Adrenal gland (tissue), 12 donors: ENCODE measurements around the gene SUSD3. TPM values are rescaled to one million over a fixed set of nuclear protein-coding genes. Genes with fewer than 3 reads are reported as not detected.
A peak's percentile ranks its signal among the peaks of the same experiment; 100 is the strongest.

Experiments used
- DNase-seq, 7 donors: peaks; one replicate each; pipeline ENCODE4 v3.0.0-alpha.2; 2019 to 2020
- H3K27ac ChIP-seq, 5 donors: fragments of 200-600 bp; sonication (generic) in 4 of 5; 1 replicate in 3 of 5; 2 replicates in 2 of 5; pipeline versions ENCODE4 v1.5.1 to v1.8.0; 2016 to 2020; ENCODE audit warnings: mild to moderate bottlenecking in 1 of 5
- H3K27me3 ChIP-seq: fragments of 200-600 bp; 2 replicates; pipeline ENCODE4 v1.8.0; 2021
- H3K36me3 ChIP-seq, 2 donors: fragments of 200-600 bp; replicated peaks in 1 of 2; 1 replicate in 1 of 2; 2 replicates in 1 of 2; pipeline versions ENCODE4 v1.5.1 to v1.8.0; 2018 to 2022
- H3K4me1 ChIP-seq, 2 donors: fragments of 200-600 bp; replicated peaks in 1 of 2; 1 replicate in 1 of 2; 2 replicates in 1 of 2; pipeline versions ENCODE4 v1.5.1 to v1.8.0; 2018 to 2021
- H3K4me3 ChIP-seq, 4 donors: fragments of 200-600 bp; sonication (generic) in 3 of 4; one replicate each; pipeline ENCODE4 v1.5.1; 2016 to 2018
- H3K9me3 ChIP-seq, 3 donors: fragments of 200-600 bp; sonication (generic) in 1 of 3; replicated peaks in 1 of 3; 1 replicate in 2 of 3; 2 replicates in 1 of 3; pipeline versions ENCODE4 v1.5.1 to v1.8.0; 2016 to 2021
- POLR2A ChIP-seq, 2 donors: fragments of 450-650 bp; IDR thresholded peaks; one replicate each; pipeline ENCODE4 v1.6.1; 2017; ENCODE audit warnings: antibody characterized with exemption in 2 of 2, mild to moderate bottlenecking in 2 of 2, moderate library complexity in 1 of 2
- WGBS, 4 donors: extraction: QIAGEN DNeasy Blood & Tissue Kit in 2 of 4; methylation state at CpG; one replicate each; pipeline versions ENCODE4 v1.1.5 to v1.1.7; 2013 to 2017; 5-methylcytosine and 5-hydroxymethylcytosine counted together
- intact Hi-C, 2 donors: fragments of 100-400 bp; cut with DNase I; formaldehyde crosslinking; loops; one replicate each; pipeline versions ENCODE4 v1.14.1 to v1.15.0; 2022 to 2023
- polyA plus RNA-seq, 3 donors: library from polyadenylated mRNA; stranded (reverse); fragments of 200-250 nt in 2 of 3; fragments of 350-450 nt in 1 of 3; fragmentation: Illumina TruSeq in 1 of 3; extraction: RNeasy Lipid Tissue Mini Kit (QIAGEN cat#74804) in 1 of 3; gene quantifications; one replicate each; pipeline ENCODE4 v1.2.3, GENCODE V29; 2013 to 2014
- total RNA-seq, 9 donors: library from RNA; depleted of rRNA in 4 of 9; stranded (reverse); fragments of >200 nt in 4 of 9; fragments of 120-200 nt in 1 of 9; fragmentation: NEBNext Ultra II Directional in 1 of 9; extraction: Animal tissue kit (Norgen Biotek cat#: 25700) in 1 of 9; gene quantifications; one replicate each; pipeline versions ENCODE4 v1.1.0 to v1.2.4, GENCODE V29; 2013 to 2023
- TF ChIP-seq, protein P1 (sequence below), 6 experiments: fragments of 450-650 bp in 4 of 6; fragments of 200-600 bp in 2 of 6; sonication (generic) in 1 of 6; IDR thresholded peaks; 1 replicate in 5 of 6; 2 replicates in 1 of 6; pipeline versions ENCODE4 v1.5.1 to v1.8.0; 2016 to 2021; ENCODE audit warnings: antibody characterized with exemption in 6 of 6, mild to moderate bottlenecking in 2 of 6, moderate library complexity in 1 of 6
- donor health status: healthy with polysubstance abuse.
- donor health status: Bipolar disorder and iron deficiency.
- donor health status: DM: yes; HTN: yes; CAD: no.
- donor health status: DM: no; HTN: no; CAD: no.
- donor health status: DM: no; HTN: no; CAD: no.
- donor health status: DM: yes; HTN: yes; CAD: no.

The SUSD3 gene
- total and polyA plus RNA-seq, 12 donors, result 0.60 to 4.9 (median 2.7) TPM

- TF ChIP-seq POLR2A (IDR thresholded peaks at IDR 0.05), result no peak
- TF ChIP-seq, protein P1, sequence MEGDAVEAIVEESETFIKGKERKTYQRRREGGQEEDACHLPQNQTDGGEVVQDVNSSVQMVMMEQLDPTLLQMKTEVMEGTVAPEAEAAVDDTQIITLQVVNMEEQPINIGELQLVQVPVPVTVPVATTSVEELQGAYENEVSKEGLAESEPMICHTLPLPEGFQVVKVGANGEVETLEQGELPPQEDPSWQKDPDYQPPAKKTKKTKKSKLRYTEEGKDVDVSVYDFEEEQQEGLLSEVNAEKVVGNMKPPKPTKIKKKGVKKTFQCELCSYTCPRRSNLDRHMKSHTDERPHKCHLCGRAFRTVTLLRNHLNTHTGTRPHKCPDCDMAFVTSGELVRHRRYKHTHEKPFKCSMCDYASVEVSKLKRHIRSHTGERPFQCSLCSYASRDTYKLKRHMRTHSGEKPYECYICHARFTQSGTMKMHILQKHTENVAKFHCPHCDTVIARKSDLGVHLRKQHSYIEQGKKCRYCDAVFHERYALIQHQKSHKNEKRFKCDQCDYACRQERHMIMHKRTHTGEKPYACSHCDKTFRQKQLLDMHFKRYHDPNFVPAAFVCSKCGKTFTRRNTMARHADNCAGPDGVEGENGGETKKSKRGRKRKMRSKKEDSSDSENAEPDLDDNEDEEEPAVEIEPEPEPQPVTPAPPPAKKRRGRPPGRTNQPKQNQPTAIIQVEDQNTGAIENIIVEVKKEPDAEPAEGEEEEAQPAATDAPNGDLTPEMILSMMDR (IDR thresholded peaks at IDR 0.05), result no peak
- intact Hi-C loops, result no loop called here
- H3K36me3 ChIP-seq, result no peaks in the 10 kb centered on the region
- H3K27me3 ChIP-seq, result no peaks in the 10 kb centered on the region
- WGBS, 4 donors, result 23 to 30% (median 27%) methylated on average over 10 to 11 of the region's 11 CpGs
- peaks cover 33 to 43% of the 10 kb centered on the region in 2 donors for H3K4me1 ChIP-seq
- no peak overlapping the region for H3K4me3 ChIP-seq
- H3K27ac ChIP-seq, result peak overlapping the region in 4 of 5 donors; percentile 26 to 98 (median 92)
- peak; percentile 35 to 64 (median 44) for DNase-seq
- H3K9me3 ChIP-seq, result peaks cover 0 to 4% (median 0%) of the 10 kb centered on the region in 3 donors
These were observed 34.8 kb downstream of the SUSD3 start for GRCh38 chr9:93093127-93093876.

DNA sequence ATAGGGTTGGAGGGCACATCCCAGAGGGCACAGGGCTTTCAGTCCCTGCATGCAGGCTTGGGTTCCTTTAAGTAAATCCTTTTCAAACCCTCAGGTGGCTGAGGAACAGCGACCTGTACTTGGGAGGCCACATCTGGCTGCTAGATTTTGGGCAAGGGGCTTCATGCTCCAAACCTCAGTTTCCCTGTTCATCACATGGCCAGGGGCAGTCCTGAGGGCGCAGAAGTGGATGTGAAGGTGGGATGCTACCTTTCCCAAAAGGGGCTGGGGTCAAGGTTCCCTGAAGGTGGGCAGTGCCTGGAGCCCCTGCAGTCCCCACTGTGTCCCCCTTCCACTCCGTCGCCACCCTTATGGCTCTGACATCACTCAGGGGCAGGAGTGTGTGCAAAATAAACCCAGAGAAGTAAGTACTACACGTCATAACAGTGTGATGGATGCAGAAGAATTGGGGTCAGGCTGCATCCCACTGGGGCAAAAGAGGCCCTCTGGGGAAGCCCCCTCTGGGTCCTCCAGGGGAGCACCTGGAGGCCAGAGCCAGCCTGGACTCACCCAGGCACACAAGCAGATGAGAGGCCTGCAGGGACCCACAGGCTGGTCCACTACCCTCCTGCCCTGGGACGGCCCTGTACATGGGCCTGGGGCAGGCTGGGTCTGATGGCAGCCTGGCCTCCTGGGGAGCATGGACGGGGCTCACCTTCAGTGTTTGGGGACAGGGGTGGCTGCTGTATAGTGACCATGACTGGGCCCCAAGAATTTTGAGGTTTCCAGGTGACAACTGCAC is 35.6 kb downstream of the SUSD3 start:
- peak in 3 of 7 donors; percentile 25 to 29 (median 28) for DNase-seq
- WGBS, 4 donors, result 65 to 80% (median 71%) methylated on average over 4 to 7 of the region's 7 CpGs
- Histone ChIP-seq H3K27me3 (no peaks in the 10 kb centered on the region), H3K4me1 (peaks cover 39 to 51% of the 10 kb centered on the region in 2 donors), H3K9me3 (peaks cover 0 to 4% (median 0%) of the 10 kb centered on the region in 3 donors), H3K27ac (peak overlapping the region in 4 of 5 donors; percentile 88 to 98 (median 95)), H3K36me3 (no peaks in the 10 kb centered on the region), H3K4me3 (no peak overlapping the region)
- TF ChIP-seq, protein P1 (IDR thresholded peaks at IDR 0.05), result no peak
- TF ChIP-seq POLR2A (IDR thresholded peaks at IDR 0.05), result no peak
- intact Hi-C loops, result no loop called here

- H3K4me1 ChIP-seq, result peaks cover 45 to 57% of the 10 kb centered on the region in 2 donors
- 44 to 56% (median 47%) methylated on average over 11 of the region's 11 CpGs for WGBS, 4 donors
- peaks cover 0 to 4% (median 0%) of the 10 kb centered on the region in 3 donors for H3K9me3 ChIP-seq
- H3K36me3 ChIP-seq, result no peaks in the 10 kb centered on the region
- TF ChIP-seq, protein P1 (IDR thresholded peaks at IDR 0.05), result no peak
- TF ChIP-seq POLR2A (IDR thresholded peaks at IDR 0.05), result no peak
- DNase-seq, result peak; percentile 58 to 81 (median 70)
- intact Hi-C loops, result no loop called here
- H3K4me3 ChIP-seq, result peak overlapping the region in 2 of 4 donors; percentile 2 to 56
- H3K27me3 ChIP-seq, result no peaks in the 10 kb centered on the region
- peak overlapping the region; percentile 88 to 98 (median 94) for H3K27ac ChIP-seq
These were observed 36.2 kb downstream of the SUSD3 start for GRCh38 chr9:93094658-93095204.
